HEK293 (cell line): ENCODE results near the gene SLC66A1.

Source experiments
- CTCF ChIA-PET: fragments of 350-600 bp; formaldehyde crosslinking; extraction: SDS; loops from one replicate; lab custom pipeline; 2021; ENCODE audit warnings: antibody characterized with exemption; lab: Yijun Ruan, JAX
- POLR2A ChIA-PET: fragments of 300-600 bp; formaldehyde crosslinking; extraction: SDS; loops from one replicate; lab custom pipeline; 2020; ENCODE audit warnings: antibody characterized with exemption, inconsistent platforms; lab: Yijun Ruan, JAX
- H3K27ac ChIP-seq: fragments of 200-500 bp; sonication (Bioruptor generic); 2 replicates; pipeline ENCODE4 v1.5.1; 2014; ENCODE audit warnings: low read depth, low read length, control low read depth, inconsistent platforms; ENCODE audit errors: extremely low read depth
- H3K36me3 ChIP-seq, 2 experiments: fragments of 200-500 bp in 1 of 2; sonication (Bioruptor generic) in 1 of 2; 1 replicate in 1 of 2; 2 replicates in 1 of 2; pipeline ENCODE4 v1.5.1; 2014 to 2017; ENCODE audit warnings: inconsistent platforms in 2 of 2, low read length in 2 of 2; ENCODE audit not compliant: control insufficient read depth in 2 of 2, insufficient read depth in 1 of 2
- H3K4me1 ChIP-seq: fragments of 200-500 bp; sonication (Bioruptor generic); 2 replicates; pipeline ENCODE4 v1.5.1; 2014; ENCODE audit warnings: mild to moderate bottlenecking, low read length, inconsistent platforms; ENCODE audit not compliant: control insufficient read depth, insufficient read depth
- H3K4me3 ChIP-seq: 2 replicates; pipeline ENCODE4 v1.5.1; 2011; ENCODE audit warnings: low read depth, mild to moderate bottlenecking, control low read depth, low read length, moderate library complexity
- H3K9me3 ChIP-seq: fragments of 200-500 bp; sonication (Bioruptor generic); 2 replicates; pipeline ENCODE4 v1.5.1; 2014; ENCODE audit warnings: low read depth, low read length, inconsistent platforms; ENCODE audit not compliant: control insufficient read depth, insufficient read depth
- BCL11A ChIP-seq: fragments of 450-650 bp; formaldehyde crosslinking; IDR thresholded peaks from 2 replicates; pipeline ENCODE4 v1.5.1; 2016; ENCODE audit warnings: low read depth, missing biosample characterization, missing genetic modification characterization
- KLF17 ChIP-seq: fragments of 450-650 bp; formaldehyde crosslinking; IDR thresholded peaks from 2 replicates; pipeline ENCODE4 v1.5.1; 2016; ENCODE audit warnings: missing biosample characterization, missing genetic modification characterization
- OSR2 ChIP-seq: fragments of 450-650 bp; formaldehyde crosslinking; IDR thresholded peaks from 2 replicates; pipeline ENCODE4 v1.5.1; 2016; ENCODE audit warnings: missing biosample characterization, missing genetic modification characterization
- PATZ1 ChIP-seq: fragments of 450-650 bp; formaldehyde crosslinking; IDR thresholded peaks from 2 replicates; pipeline ENCODE4 v1.5.1; 2016; ENCODE audit warnings: missing biosample characterization, missing genetic modification characterization
- SP3 ChIP-seq: fragments of 450-650 bp; formaldehyde crosslinking; IDR thresholded peaks from 2 replicates; pipeline ENCODE4 v1.5.1; 2016; ENCODE audit warnings: missing biosample characterization, missing genetic modification characterization
- SP7 ChIP-seq: fragments of 450-650 bp; formaldehyde crosslinking; IDR thresholded peaks from 2 replicates; pipeline ENCODE4 v1.5.1; 2016; ENCODE audit warnings: missing biosample characterization, missing genetic modification characterization
- WT1 ChIP-seq: fragments of 450-650 bp; formaldehyde crosslinking; IDR thresholded peaks from 2 replicates; pipeline ENCODE4 v1.5.1; 2016; ENCODE audit warnings: missing biosample characterization, missing genetic modification characterization
- ZNF16 ChIP-seq: fragments of 450-650 bp; formaldehyde crosslinking; IDR thresholded peaks from 2 replicates; pipeline ENCODE4 v1.5.1; 2016; ENCODE audit warnings: low read depth, missing biosample characterization, missing genetic modification characterization
- ZNF214 ChIP-seq: fragments of 450-650 bp; formaldehyde crosslinking; IDR thresholded peaks from 2 replicates; pipeline ENCODE4 v1.5.1; 2017; ENCODE audit warnings: missing biosample characterization, mild to moderate bottlenecking, missing genetic modification characterization, borderline replicate concordance
- ZNF324 ChIP-seq: fragments of 450-650 bp; formaldehyde crosslinking; IDR thresholded peaks from 2 replicates; pipeline ENCODE4 v1.5.1; 2016; ENCODE audit warnings: missing biosample characterization, missing genetic modification characterization
- ZNF521 ChIP-seq: fragments of 450-650 bp; formaldehyde crosslinking; IDR thresholded peaks from 2 replicates; pipeline ENCODE4 v1.5.1; 2017; ENCODE audit warnings: missing biosample characterization, mild to moderate bottlenecking, missing genetic modification characterization
- ZNF548 ChIP-seq: fragments of 450-650 bp; formaldehyde crosslinking; IDR thresholded peaks from 2 replicates; pipeline ENCODE4 v1.5.1; 2016; ENCODE audit warnings: missing biosample characterization, missing genetic modification characterization
- ZNF600 ChIP-seq: fragments of 450-650 bp; formaldehyde crosslinking; IDR thresholded peaks from 2 replicates; pipeline ENCODE4 v1.5.1; 2016; ENCODE audit warnings: missing biosample characterization, missing genetic modification characterization
- ZNF629 ChIP-seq: fragments of 450-650 bp; formaldehyde crosslinking; IDR thresholded peaks from 2 replicates; pipeline ENCODE4 v1.5.1; 2017; ENCODE audit warnings: missing biosample characterization, missing genetic modification characterization
- ZNF76 ChIP-seq: fragments of 450-650 bp; formaldehyde crosslinking; IDR thresholded peaks from 2 replicates; pipeline ENCODE4; 2016; ENCODE audit warnings: low read depth, missing biosample characterization, missing genetic modification characterization, borderline replicate concordance
- ZNF830 ChIP-seq: fragments of 450-650 bp; IDR thresholded peaks from 2 replicates; pipeline ENCODE4 v1.5.0; 2018; ENCODE audit warnings: missing biosample characterization, missing genetic modification characterization, low read depth, mild to moderate bottlenecking, moderate library complexity
- TF ChIP-seq, protein P1 (sequence below): fragments of 450-650 bp; formaldehyde crosslinking; conservative IDR thresholded peaks from 2 replicates; pipeline ENCODE4 v1.5.1; 2016; ENCODE audit warnings: low read depth, missing biosample characterization, missing genetic modification characterization
- TF ChIP-seq, protein P2 (sequence below): fragments of 450-650 bp; formaldehyde crosslinking; IDR thresholded peaks from 2 replicates; pipeline ENCODE4 v1.5.1; 2016; ENCODE audit warnings: missing biosample characterization, missing genetic modification characterization
- TF ChIP-seq, protein P3 (sequence below): fragments of 450-650 bp; IDR thresholded peaks from 2 replicates; pipeline ENCODE4 v1.5.1; 2018; ENCODE audit warnings: missing biosample characterization, mild to moderate bottlenecking, missing genetic modification characterization
- TF ChIP-seq, protein P4 (sequence below): fragments of 450-650 bp; formaldehyde crosslinking; IDR thresholded peaks from 2 replicates; pipeline ENCODE4 v1.5.1; 2016; ENCODE audit warnings: missing biosample characterization, missing genetic modification characterization

The SLC66A1 gene

GRCh38 chr1:19311931-19312781 is at the start of gene SLC66A1, which contains the start of gene AKR7A2:
Gene SLC66A1 (plus strand): TSS chr1:19312326. CDS start chr1:19317678, 5,352 bp downstream.
Gene AKR7A2 (minus strand): TSS chr1:19312144. CDS start chr1:19312124, 20 bp downstream.
- Histone ChIP-seq H3K36me3 (peaks cover 0 to 59% of the 10 kb centered on the region in 2 experiments; a peak in 1 of 3 replicates), H3K9me3 (no peaks in the 10 kb centered on the region), H3K4me3 (peak within 1 kb of the TSS; percentile 80), H3K27ac (peak within 1 kb of the TSS; percentile 77; the same call in 1 of the 2 replicates), H3K4me1 (peaks cover 2% of the 10 kb centered on the region; the same call in 1 of the 2 replicates)
- ChIA-PET CTCF (interaction anchor here (0.6 to 1.9 kb wide), 4 partner anchors 49 to 350 kb away, joined by 3 to 7 read pairs (median 4); no protein-coding TSS in a partner anchor), POLR2A (interaction anchor here (0.7 to 1.9 kb wide), 5 partner anchors 10 to 60 kb away, joined by 3 to 8 read pairs (median 4); partner anchors contain the start of genes EMC1 and MRTO4)
- TF ChIP-seq KLF17 (tag by site-specific recombination), result peak; percentile 37; the same call in 1 of the 2 replicates
- TF ChIP-seq ZNF76, result peak; percentile 43; the same call in 1 of the 2 replicates
- TF ChIP-seq WT1 (tag by site-specific recombination), result no peak
- 0 out of 2 replicates have a peak, but pooled peaks have one; percentile 18 for TF ChIP-seq ZNF324 (tag by site-specific recombination)
- 0 out of 2 replicates have a peak, but pooled peaks have one; percentile 29 for TF ChIP-seq ZNF629 (tag by site-specific recombination)
- TF ChIP-seq, protein P1, sequence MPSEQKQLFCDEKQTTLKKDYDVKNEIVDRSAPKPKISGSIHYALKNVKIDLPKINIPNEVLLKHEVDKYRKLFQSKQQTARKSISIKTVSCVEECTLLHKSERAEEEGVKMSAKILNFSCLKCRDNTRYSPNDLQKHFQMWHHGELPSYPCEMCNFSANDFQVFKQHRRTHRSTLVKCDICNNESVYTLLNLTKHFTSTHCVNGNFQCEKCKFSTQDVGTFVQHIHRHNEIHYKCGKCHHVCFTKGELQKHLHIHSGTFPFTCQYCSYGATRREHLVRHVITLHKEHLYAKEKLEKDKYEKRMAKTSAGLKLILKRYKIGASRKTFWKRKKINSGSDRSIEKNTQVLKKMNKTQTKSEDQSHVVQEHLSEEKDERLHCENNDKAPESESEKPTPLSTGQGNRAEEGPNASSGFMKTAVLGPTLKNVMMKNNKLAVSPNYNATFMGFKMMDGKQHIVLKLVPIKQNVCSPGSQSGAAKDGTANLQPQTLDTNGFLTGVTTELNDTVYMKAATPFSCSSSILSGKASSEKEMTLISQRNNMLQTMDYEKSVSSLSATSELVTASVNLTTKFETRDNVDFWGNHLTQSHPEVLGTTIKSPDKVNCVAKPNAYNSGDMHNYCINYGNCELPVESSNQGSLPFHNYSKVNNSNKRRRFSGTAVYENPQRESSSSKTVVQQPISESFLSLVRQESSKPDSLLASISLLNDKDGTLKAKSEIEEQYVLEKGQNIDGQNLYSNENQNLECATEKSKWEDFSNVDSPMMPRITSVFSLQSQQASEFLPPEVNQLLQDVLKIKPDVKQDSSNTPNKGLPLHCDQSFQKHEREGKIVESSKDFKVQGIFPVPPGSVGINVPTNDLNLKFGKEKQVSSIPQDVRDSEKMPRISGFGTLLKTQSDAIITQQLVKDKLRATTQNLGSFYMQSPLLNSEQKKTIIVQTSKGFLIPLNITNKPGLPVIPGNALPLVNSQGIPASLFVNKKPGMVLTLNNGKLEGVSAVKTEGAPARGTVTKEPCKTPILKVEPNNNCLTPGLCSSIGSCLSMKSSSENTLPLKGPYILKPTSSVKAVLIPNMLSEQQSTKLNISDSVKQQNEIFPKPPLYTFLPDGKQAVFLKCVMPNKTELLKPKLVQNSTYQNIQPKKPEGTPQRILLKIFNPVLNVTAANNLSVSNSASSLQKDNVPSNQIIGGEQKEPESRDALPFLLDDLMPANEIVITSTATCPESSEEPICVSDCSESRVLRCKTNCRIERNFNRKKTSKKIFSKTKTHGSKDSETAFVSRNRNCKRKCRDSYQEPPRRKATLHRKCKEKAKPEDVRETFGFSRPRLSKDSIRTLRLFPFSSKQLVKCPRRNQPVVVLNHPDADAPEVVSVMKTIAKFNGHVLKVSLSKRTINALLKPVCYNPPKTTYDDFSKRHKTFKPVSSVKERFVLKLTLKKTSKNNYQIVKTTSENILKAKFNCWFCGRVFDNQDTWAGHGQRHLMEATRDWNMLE (tag by site-specific recombination), result no peak
- TF ChIP-seq ZNF548 (tag by site-specific recombination), result no peak
- TF ChIP-seq ZNF830 (tag by site-specific recombination), result no peak
- TF ChIP-seq ZNF521, result no peak
- peak; percentile 83 for TF ChIP-seq PATZ1 (tag by site-specific recombination)
- TF ChIP-seq ZNF600 (tag by site-specific recombination), result peak; percentile 60; the same call in 1 of the 2 replicates
- peak; percentile 31 for TF ChIP-seq BCL11A (tag by site-specific recombination)
- TF ChIP-seq, protein P2, sequence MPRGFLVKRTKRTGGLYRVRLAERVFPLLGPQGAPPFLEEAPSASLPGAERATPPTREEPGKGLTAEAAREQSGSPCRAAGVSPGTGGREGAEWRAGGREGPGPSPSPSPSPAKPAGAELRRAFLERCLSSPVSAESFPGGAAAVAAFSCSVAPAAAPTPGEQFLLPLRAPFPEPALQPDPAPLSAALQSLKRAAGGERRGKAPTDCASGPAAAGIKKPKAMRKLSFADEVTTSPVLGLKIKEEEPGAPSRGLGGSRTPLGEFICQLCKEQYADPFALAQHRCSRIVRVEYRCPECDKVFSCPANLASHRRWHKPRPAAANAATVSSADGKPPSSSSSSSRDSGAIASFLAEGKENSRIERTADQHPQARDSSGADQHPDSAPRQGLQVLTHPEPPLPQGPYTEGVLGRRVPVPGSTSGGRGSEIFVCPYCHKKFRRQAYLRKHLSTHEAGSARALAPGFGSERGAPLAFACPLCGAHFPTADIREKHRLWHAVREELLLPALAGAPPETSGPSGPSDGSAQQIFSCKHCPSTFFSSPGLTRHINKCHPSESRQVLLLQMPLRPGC (tag by site-specific recombination), result 0 out of 2 replicates have a peak, but pooled peaks have one; percentile 14
- TF ChIP-seq SP7 (tag by site-specific recombination), result peak; percentile 67
- TF ChIP-seq, protein P3, sequence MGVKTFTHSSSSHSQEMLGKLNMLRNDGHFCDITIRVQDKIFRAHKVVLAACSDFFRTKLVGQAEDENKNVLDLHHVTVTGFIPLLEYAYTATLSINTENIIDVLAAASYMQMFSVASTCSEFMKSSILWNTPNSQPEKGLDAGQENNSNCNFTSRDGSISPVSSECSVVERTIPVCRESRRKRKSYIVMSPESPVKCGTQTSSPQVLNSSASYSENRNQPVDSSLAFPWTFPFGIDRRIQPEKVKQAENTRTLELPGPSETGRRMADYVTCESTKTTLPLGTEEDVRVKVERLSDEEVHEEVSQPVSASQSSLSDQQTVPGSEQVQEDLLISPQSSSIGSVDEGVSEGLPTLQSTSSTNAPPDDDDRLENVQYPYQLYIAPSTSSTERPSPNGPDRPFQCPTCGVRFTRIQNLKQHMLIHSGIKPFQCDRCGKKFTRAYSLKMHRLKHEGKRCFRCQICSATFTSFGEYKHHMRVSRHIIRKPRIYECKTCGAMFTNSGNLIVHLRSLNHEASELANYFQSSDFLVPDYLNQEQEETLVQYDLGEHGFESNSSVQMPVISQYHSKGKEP (tag by site-specific recombination), result no peak
- TF ChIP-seq, protein P4, sequence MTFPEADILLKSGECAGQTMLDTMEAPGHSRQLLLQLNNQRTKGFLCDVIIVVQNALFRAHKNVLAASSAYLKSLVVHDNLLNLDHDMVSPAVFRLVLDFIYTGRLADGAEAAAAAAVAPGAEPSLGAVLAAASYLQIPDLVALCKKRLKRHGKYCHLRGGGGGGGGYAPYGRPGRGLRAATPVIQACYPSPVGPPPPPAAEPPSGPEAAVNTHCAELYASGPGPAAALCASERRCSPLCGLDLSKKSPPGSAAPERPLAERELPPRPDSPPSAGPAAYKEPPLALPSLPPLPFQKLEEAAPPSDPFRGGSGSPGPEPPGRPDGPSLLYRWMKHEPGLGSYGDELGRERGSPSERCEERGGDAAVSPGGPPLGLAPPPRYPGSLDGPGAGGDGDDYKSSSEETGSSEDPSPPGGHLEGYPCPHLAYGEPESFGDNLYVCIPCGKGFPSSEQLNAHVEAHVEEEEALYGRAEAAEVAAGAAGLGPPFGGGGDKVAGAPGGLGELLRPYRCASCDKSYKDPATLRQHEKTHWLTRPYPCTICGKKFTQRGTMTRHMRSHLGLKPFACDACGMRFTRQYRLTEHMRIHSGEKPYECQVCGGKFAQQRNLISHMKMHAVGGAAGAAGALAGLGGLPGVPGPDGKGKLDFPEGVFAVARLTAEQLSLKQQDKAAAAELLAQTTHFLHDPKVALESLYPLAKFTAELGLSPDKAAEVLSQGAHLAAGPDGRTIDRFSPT (tag by site-specific recombination), result peak; percentile 67
- peak; percentile 55 for TF ChIP-seq SP3 (tag by site-specific recombination)
- no peak for TF ChIP-seq ZNF16 (tag by site-specific recombination)
- no peak for TF ChIP-seq ZNF214 (tag by site-specific recombination)
- 0 out of 2 replicates have a peak, but pooled peaks have one; percentile 23 for TF ChIP-seq OSR2
